ENCODE measurements around the gene PRKD3.

DNA sequence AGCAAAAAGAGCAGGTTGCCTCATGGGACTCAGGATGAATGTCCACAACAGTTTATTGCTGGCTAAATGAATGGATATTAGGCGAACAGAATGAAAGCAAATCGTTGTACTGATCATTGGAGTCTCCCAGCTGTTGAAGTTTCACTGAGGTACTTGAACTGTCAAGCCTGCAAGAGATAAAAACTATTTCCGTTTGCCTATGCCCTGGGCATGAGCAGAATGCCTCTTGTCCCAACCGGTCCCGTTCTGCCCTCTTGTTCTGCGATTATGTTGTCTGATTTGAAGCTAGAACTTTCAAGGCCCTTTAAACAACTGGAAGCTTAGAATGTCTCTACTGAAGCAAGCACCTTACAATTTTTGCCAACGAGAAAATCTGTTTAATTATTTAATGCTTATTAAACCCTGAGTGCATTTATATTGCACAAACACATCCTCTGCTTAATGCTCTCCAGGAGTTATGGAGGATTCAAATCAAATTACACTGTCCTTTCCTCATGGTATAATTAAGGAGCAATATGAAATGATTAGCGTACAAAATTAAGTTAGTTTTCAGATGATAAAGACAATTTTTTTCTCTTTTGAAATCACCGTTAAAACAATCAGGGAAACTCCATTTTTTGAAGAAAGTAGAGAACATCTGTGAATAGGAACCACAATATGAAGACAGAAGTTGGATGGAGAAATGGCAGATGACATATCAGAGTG, 37.5 kb upstream of the PRKD3 start:
- TF ChIP-seq EZH2 (IDR thresholded peaks at IDR 0.05; ENCODE audit: borderline replicate concordance, low read depth, low read length, severe bottlenecking) (no peak), POLR2AphosphoS5 (IDR thresholded peaks at IDR 0.05; ENCODE audit: insufficient read depth, low read depth, low read length) (no peak), POLR2A (IDR thresholded peaks at IDR 0.05; ENCODE audit: low read depth, low read length) (no peak), FOS (IDR thresholded peaks at IDR 0.05; ENCODE audit: borderline replicate concordance, insufficient read depth, low read length) (no peak)
- TF ChIP-seq, protein P1, sequence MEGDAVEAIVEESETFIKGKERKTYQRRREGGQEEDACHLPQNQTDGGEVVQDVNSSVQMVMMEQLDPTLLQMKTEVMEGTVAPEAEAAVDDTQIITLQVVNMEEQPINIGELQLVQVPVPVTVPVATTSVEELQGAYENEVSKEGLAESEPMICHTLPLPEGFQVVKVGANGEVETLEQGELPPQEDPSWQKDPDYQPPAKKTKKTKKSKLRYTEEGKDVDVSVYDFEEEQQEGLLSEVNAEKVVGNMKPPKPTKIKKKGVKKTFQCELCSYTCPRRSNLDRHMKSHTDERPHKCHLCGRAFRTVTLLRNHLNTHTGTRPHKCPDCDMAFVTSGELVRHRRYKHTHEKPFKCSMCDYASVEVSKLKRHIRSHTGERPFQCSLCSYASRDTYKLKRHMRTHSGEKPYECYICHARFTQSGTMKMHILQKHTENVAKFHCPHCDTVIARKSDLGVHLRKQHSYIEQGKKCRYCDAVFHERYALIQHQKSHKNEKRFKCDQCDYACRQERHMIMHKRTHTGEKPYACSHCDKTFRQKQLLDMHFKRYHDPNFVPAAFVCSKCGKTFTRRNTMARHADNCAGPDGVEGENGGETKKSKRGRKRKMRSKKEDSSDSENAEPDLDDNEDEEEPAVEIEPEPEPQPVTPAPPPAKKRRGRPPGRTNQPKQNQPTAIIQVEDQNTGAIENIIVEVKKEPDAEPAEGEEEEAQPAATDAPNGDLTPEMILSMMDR (IDR thresholded peaks at IDR 0.05; ENCODE audit: extremely low read depth in 1 of 2, insufficient read depth in 1 of 2, low read depth in 1 of 2, low read length in 2 of 2): no peak
- TF ChIP-seq, protein P2, sequence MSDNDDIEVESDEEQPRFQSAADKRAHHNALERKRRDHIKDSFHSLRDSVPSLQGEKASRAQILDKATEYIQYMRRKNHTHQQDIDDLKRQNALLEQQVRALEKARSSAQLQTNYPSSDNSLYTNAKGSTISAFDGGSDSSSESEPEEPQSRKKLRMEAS (IDR thresholded peaks at IDR 0.05; ENCODE audit: insufficient read depth, insufficient read length): no peak
